HEK293 (cell line): Measurements from ENCODE around the gene SERPINA10.

Experiments
- CTCF ChIA-PET: fragments of 350-600 bp; formaldehyde crosslinking; extraction: SDS; loops from one replicate; lab custom pipeline; 2021; ENCODE audit warnings: antibody characterized with exemption; lab: Yijun Ruan, JAX
- POLR2A ChIA-PET: fragments of 300-600 bp; formaldehyde crosslinking; extraction: SDS; loops from one replicate; lab custom pipeline; 2020; ENCODE audit warnings: antibody characterized with exemption, inconsistent platforms; lab: Yijun Ruan, JAX
- H3K27ac ChIP-seq: fragments of 200-500 bp; sonication (Bioruptor generic); 2 replicates; pipeline ENCODE4 v1.5.1; 2014; ENCODE audit warnings: low read depth, low read length, control low read depth, inconsistent platforms; ENCODE audit errors: extremely low read depth
- H3K36me3 ChIP-seq, 2 experiments: fragments of 200-500 bp in 1 of 2; sonication (Bioruptor generic) in 1 of 2; 1 replicate in 1 of 2; 2 replicates in 1 of 2; pipeline ENCODE4 v1.5.1; 2014 to 2017; ENCODE audit warnings: inconsistent platforms in 2 of 2, low read length in 2 of 2; ENCODE audit not compliant: control insufficient read depth in 2 of 2, insufficient read depth in 1 of 2
- H3K4me1 ChIP-seq: fragments of 200-500 bp; sonication (Bioruptor generic); 2 replicates; pipeline ENCODE4 v1.5.1; 2014; ENCODE audit warnings: mild to moderate bottlenecking, low read length, inconsistent platforms; ENCODE audit not compliant: control insufficient read depth, insufficient read depth
- H3K4me3 ChIP-seq: 2 replicates; pipeline ENCODE4 v1.5.1; 2011; ENCODE audit warnings: low read depth, mild to moderate bottlenecking, control low read depth, low read length, moderate library complexity
- H3K9me3 ChIP-seq: fragments of 200-500 bp; sonication (Bioruptor generic); 2 replicates; pipeline ENCODE4 v1.5.1; 2014; ENCODE audit warnings: low read depth, low read length, inconsistent platforms; ENCODE audit not compliant: control insufficient read depth, insufficient read depth
- ZBTB10 ChIP-seq: fragments of 450-650 bp; formaldehyde crosslinking; IDR thresholded peaks from 2 replicates; pipeline ENCODE4 v1.5.1; 2016; ENCODE audit warnings: missing biosample characterization, missing genetic modification characterization
- ZFP37 ChIP-seq: fragments of 450-650 bp; formaldehyde crosslinking; IDR thresholded peaks from 2 replicates; pipeline ENCODE4 v1.5.1; 2016; ENCODE audit warnings: missing biosample characterization, missing genetic modification characterization
- ZNF10 ChIP-seq: fragments of 450-650 bp; formaldehyde crosslinking; IDR thresholded peaks from 2 replicates; pipeline ENCODE4 v1.5.1; 2017; ENCODE audit warnings: missing biosample characterization, missing genetic modification characterization
- ZNF132 ChIP-seq: fragments of 450-650 bp; formaldehyde crosslinking; IDR thresholded peaks from 2 replicates; pipeline ENCODE4 v1.5.1; 2017; ENCODE audit warnings: missing biosample characterization, missing genetic modification characterization, borderline replicate concordance
- ZNF146 ChIP-seq: fragments of 450-650 bp; formaldehyde crosslinking; IDR thresholded peaks from 2 replicates; pipeline ENCODE4 v1.5.1; 2016; ENCODE audit warnings: missing biosample characterization, missing genetic modification characterization
- ZNF16 ChIP-seq: fragments of 450-650 bp; formaldehyde crosslinking; IDR thresholded peaks from 2 replicates; pipeline ENCODE4 v1.5.1; 2016; ENCODE audit warnings: low read depth, missing biosample characterization, missing genetic modification characterization
- ZNF175 ChIP-seq: fragments of 450-650 bp; formaldehyde crosslinking; IDR thresholded peaks from 2 replicates; pipeline ENCODE4 v1.5.1; 2016; ENCODE audit warnings: missing biosample characterization, missing genetic modification characterization
- ZNF214 ChIP-seq: fragments of 450-650 bp; formaldehyde crosslinking; IDR thresholded peaks from 2 replicates; pipeline ENCODE4 v1.5.1; 2017; ENCODE audit warnings: missing biosample characterization, mild to moderate bottlenecking, missing genetic modification characterization, borderline replicate concordance
- ZNF23 ChIP-seq: fragments of 450-650 bp; formaldehyde crosslinking; IDR thresholded peaks from 2 replicates; pipeline ENCODE4 v1.5.1; 2016; ENCODE audit warnings: missing biosample characterization, missing genetic modification characterization, borderline replicate concordance
- ZNF274 ChIP-seq, 2 experiments: fragments of 200-500 bp in 1 of 2; fragments of 450-650 bp in 1 of 2; sonication (Bioruptor generic) in 1 of 2; formaldehyde crosslinking in 1 of 2; IDR thresholded peaks; 2 replicates each; pipeline versions ENCODE4 v1.5.1 to v1.6.1; 2014 to 2016; ENCODE audit warnings: borderline replicate concordance in 1 of 2, inconsistent platforms in 1 of 2, low read length in 1 of 2, missing biosample characterization in 1 of 2, missing genetic modification characterization in 1 of 2
- ZNF362 ChIP-seq: fragments of 450-650 bp; formaldehyde crosslinking; IDR thresholded peaks from 2 replicates; pipeline ENCODE4 v1.5.1; 2016; ENCODE audit warnings: missing biosample characterization, missing genetic modification characterization
- ZNF366 ChIP-seq: fragments of 450-650 bp; formaldehyde crosslinking; conservative IDR thresholded peaks from 2 replicates; pipeline ENCODE4 v1.5.1; 2016; ENCODE audit warnings: missing biosample characterization, missing genetic modification characterization
- ZNF404 ChIP-seq: fragments of 450-650 bp; formaldehyde crosslinking; IDR thresholded peaks from 2 replicates; pipeline ENCODE4 v1.5.1; 2017; ENCODE audit warnings: missing biosample characterization, missing genetic modification characterization
- ZNF423 ChIP-seq: fragments of 450-650 bp; formaldehyde crosslinking; IDR thresholded peaks from 2 replicates; pipeline ENCODE4 v1.5.1; 2016; ENCODE audit warnings: missing biosample characterization, missing genetic modification characterization
- ZNF510 ChIP-seq: fragments of 450-650 bp; formaldehyde crosslinking; IDR thresholded peaks from 2 replicates; pipeline ENCODE4 v1.5.1; 2018; ENCODE audit warnings: mild to moderate bottlenecking, missing genetic modification characterization, missing biosample characterization; ENCODE audit not compliant: insufficient replicate concordance
- ZNF518A ChIP-seq: fragments of 450-650 bp; formaldehyde crosslinking; conservative IDR thresholded peaks from 2 replicates; pipeline ENCODE4 v1.5.1; 2016; ENCODE audit warnings: low read depth, missing biosample characterization, missing genetic modification characterization
- ZNF560 ChIP-seq: fragments of 450-650 bp; formaldehyde crosslinking; IDR thresholded peaks from 2 replicates; pipeline ENCODE4 v1.5.1; 2017; ENCODE audit warnings: missing biosample characterization, missing genetic modification characterization, borderline replicate concordance
- ZNF658 ChIP-seq: fragments of 450-650 bp; formaldehyde crosslinking; IDR thresholded peaks from 2 replicates; pipeline ENCODE4; 2016; ENCODE audit warnings: missing biosample characterization, missing genetic modification characterization
- ZNF664 ChIP-seq: fragments of 450-650 bp; formaldehyde crosslinking; IDR thresholded peaks from 2 replicates; pipeline ENCODE4 v1.5.1; 2016; ENCODE audit warnings: missing biosample characterization, missing genetic modification characterization
- ZNF677 ChIP-seq: fragments of 450-650 bp; IDR thresholded peaks from 2 replicates; pipeline ENCODE4 v1.5.0; 2018; ENCODE audit warnings: missing biosample characterization, mild to moderate bottlenecking, missing genetic modification characterization, moderate library complexity
- ZNF777 ChIP-seq: fragments of 450-650 bp; formaldehyde crosslinking; IDR thresholded peaks from 2 replicates; pipeline ENCODE4 v1.5.1; 2017; ENCODE audit warnings: missing biosample characterization, missing genetic modification characterization, borderline replicate concordance
- TF ChIP-seq, protein P1 (sequence below): fragments of 450-650 bp; formaldehyde crosslinking; IDR thresholded peaks from 2 replicates; pipeline ENCODE4 v1.5.0; 2017; ENCODE audit warnings: missing biosample characterization, missing genetic modification characterization, borderline replicate concordance

The SERPINA10 gene

GRCh38 chr14:94341656-94342333, 48.7 kb upstream of the SERPINA10 start (continued):
- TF ChIP-seq ZFP37 (tag by site-specific recombination), result no peak
- TF ChIP-seq ZNF658 (tag by site-specific recombination), result no peak
- no peak for TF ChIP-seq ZNF518A
- TF ChIP-seq ZNF404, result no peak
- peak; percentile 73; the same call in 1 of the 2 replicates for TF ChIP-seq ZNF560 (tag by site-specific recombination)
- TF ChIP-seq, all 188 proteins: peak for 6

DNA sequence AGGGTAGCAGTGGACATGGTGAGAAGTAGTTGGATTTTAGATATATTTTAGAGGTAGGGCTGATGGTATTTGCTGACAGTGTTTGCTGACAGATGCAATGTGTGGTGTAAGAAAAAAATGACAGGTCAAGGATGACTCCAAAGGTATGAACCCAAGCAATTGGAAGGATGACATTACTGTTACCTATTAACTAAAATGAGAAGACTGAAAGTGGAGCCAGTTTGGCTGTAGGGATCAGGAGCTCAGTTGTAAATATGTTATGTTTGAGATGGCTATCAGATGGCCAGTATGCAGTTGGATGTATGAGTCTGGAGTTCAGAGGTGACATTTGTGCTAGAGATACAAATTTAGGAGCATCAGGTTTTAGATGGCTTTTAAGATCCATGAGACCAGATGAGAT, 47.5 kb upstream of the SERPINA10 start:
- H3K36me3 ChIP-seq, result no peaks in the 10 kb centered on the region
- no peaks in the 10 kb centered on the region; the same call in 1 of the 2 replicates for H3K4me1 ChIP-seq
- H3K4me3 ChIP-seq, result no peak overlapping the region
- POLR2A ChIA-PET, result no interaction called here
- TF ChIP-seq ZNF362 (tag by site-specific recombination) (no peak), ZNF777 (tag by site-specific recombination) (no peak), ZNF146 (tag by site-specific recombination) (no peak), ZNF10 (tag by site-specific recombination) (no peak), ZNF23 (tag by site-specific recombination) (no peak), ZNF274 (IDR thresholded peaks at IDR 0.05; ENCODE audit: low read length) (no peak), ZNF274 (tag by site-specific recombination; IDR thresholded peaks at IDR 0.05; ENCODE audit: borderline replicate concordance) (no peak), ZNF175 (no peak), ZNF510 (tag by site-specific recombination) (no peak), ZNF366 (tag by site-specific recombination) (no peak), ZFP37 (tag by site-specific recombination) (no peak), ZNF16 (tag by site-specific recombination) (no peak), ZNF677 (tag by site-specific recombination) (no peak), ZNF664 (tag by site-specific recombination) (no peak), ZNF132 (tag by site-specific recombination) (no peak), ZNF214 (no peak), ZNF423 (tag by site-specific recombination) (no peak), ZBTB10 (no peak)
- TF ChIP-seq, protein P1, sequence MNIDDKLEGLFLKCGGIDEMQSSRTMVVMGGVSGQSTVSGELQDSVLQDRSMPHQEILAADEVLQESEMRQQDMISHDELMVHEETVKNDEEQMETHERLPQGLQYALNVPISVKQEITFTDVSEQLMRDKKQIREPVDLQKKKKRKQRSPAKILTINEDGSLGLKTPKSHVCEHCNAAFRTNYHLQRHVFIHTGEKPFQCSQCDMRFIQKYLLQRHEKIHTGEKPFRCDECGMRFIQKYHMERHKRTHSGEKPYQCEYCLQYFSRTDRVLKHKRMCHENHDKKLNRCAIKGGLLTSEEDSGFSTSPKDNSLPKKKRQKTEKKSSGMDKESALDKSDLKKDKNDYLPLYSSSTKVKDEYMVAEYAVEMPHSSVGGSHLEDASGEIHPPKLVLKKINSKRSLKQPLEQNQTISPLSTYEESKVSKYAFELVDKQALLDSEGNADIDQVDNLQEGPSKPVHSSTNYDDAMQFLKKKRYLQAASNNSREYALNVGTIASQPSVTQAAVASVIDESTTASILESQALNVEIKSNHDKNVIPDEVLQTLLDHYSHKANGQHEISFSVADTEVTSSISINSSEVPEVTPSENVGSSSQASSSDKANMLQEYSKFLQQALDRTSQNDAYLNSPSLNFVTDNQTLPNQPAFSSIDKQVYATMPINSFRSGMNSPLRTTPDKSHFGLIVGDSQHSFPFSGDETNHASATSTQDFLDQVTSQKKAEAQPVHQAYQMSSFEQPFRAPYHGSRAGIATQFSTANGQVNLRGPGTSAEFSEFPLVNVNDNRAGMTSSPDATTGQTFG, result no peak
- CTCF ChIA-PET, result interaction anchor here (0.7 kb wide), 1 partner anchor 766 kb away, joined by 4 read pairs; no protein-coding TSS in a partner anchor
- H3K9me3 ChIP-seq, result no peaks in the 10 kb centered on the region
- no peak overlapping the region for H3K27ac ChIP-seq
